K562 (cell line): ENCODE measurements around the gene MAGEB2. TPM values are rescaled to one million over a fixed set of nuclear protein-coding genes. Genes with fewer than 3 reads are reported as not detected.

Experiments
- CBX3 ChIP-seq, 2 experiments: IDR thresholded peaks; 1 replicate in 1 of 2; 2 replicates in 1 of 2; pipeline ENCODE4 v1.6.1; 2012; ENCODE audit warnings: inconsistent platforms in 2 of 2, low read length in 2 of 2, borderline replicate concordance in 1 of 2, control low read depth in 1 of 2
- CREB1 ChIP-seq, 2 experiments: sonication (generic) in 1 of 2; formaldehyde crosslinking in 1 of 2; IDR thresholded peaks; 2 replicates each; pipeline versions ENCODE4 v1.6.1 to v1.8.0; 2012 to 2022; ENCODE audit warnings: inconsistent platforms in 1 of 2, mild to moderate bottlenecking in 1 of 2, missing genetic modification reagents in 1 of 2, moderate library complexity in 1 of 2
- JUNB ChIP-seq: fragments of 450-650 bp; formaldehyde crosslinking; conservative IDR thresholded peaks from 2 replicates; pipeline ENCODE4 v1.4.0; 2020; ENCODE audit warnings: mild to moderate bottlenecking
- polyA plus RNA-seq, 8 experiments: library from polyadenylated mRNA; depleted of rRNA in 4 of 8; stranded (reverse) in 5 of 8; unstranded in 3 of 8; fragments of >200 nt; fragmentation: Nextera tagmentation in 2 of 8; fragmentation: Illumina TruSeq in 1 of 8; extraction: Ambion mirVana in 2 of 8; extraction: Trizol in 1 of 8; gene quantifications; 2 replicates each; pipeline versions ENCODE4 v1.2.1 to v1.2.3, GENCODE V29; 2011 to 2014; ENCODE audit warnings: inconsistent platforms in 1 of 8, missing spikeins in 1 of 8
- total RNA-seq, 7 experiments: library from RNA; depleted of rRNA in 6 of 7; stranded (reverse); fragments of >200 nt in 6 of 7; fragmentation: Illumina TruSeq in 2 of 7; extraction: Trizol in 2 of 7; gene quantifications; 2 replicates each; pipeline versions ENCODE4 v1.2.1 to v1.2.3, GENCODE V29; 2011 to 2021; ENCODE audit warnings: low replicate concordance in 1 of 7
- TF ChIP-seq, protein P1 (sequence below): fragments of 450-650 bp; IDR thresholded peaks from 2 replicates; pipeline ENCODE4 v1.6.1; 2016; ENCODE audit warnings: mild to moderate bottlenecking, moderate library complexity
- TF ChIP-seq, protein P2 (sequence below): IDR thresholded peaks from 2 replicates; pipeline ENCODE4 v1.6.1; 2011; ENCODE audit warnings: borderline replicate concordance, low read depth, mild to moderate bottlenecking, moderate library complexity, low read length; ENCODE audit not compliant: insufficient read depth, poor library complexity, severe bottlenecking
- TF ChIP-seq, protein P3 (sequence below): fragments of 250-450 bp; sonication (Bioruptor Pico); IDR thresholded peaks from 2 replicates; pipeline ENCODE4 v1.4.0; 2020; ENCODE audit warnings: mild to moderate bottlenecking, moderate library complexity

The MAGEB2 gene
- total and polyA plus RNA-seq, 9 of the 15 experiments (the other 6 are each of a cell fraction or from before 2014, with no cell fraction given), result 21.6 to 277 (median 88.8) TPM

DNA sequence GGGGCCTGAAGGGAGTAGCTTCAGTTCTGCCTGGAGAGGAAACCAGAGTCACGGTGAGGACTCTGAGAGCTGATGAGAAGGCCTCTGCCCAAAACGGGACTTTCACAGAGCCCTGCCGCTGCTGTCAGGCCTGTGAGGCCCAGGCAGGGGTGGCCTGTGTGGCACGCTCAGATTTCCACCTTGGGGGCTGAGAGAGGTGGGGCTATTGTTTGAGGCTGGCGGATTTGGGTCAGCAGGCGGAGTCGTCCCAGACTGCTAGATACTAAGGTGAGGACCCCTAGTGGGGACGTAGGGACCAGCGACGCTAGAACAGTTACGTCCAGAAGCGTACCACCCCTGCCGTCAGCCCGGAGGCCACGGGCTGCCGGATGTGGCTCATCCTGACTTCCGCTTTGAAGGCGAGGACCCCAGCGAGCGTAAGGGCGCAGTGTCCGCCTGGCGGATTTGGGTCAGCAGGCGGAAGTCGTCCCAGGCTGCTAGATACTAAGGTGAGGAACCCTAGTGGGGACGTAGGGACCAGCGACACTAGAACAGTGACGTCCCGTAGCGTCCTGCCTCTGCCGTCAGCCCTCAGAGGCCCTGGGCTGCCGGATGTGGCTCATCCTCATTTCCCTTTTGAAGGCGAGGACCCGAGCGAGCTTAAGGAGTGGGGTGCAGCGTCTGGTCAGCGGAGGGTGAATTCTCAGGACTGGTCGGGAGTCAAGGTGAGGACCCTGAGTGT lies 31.6 kb downstream of the MAGEB2 start, which contains the start of gene MAGEB1 (continued):
- TF ChIP-seq, protein P1, sequence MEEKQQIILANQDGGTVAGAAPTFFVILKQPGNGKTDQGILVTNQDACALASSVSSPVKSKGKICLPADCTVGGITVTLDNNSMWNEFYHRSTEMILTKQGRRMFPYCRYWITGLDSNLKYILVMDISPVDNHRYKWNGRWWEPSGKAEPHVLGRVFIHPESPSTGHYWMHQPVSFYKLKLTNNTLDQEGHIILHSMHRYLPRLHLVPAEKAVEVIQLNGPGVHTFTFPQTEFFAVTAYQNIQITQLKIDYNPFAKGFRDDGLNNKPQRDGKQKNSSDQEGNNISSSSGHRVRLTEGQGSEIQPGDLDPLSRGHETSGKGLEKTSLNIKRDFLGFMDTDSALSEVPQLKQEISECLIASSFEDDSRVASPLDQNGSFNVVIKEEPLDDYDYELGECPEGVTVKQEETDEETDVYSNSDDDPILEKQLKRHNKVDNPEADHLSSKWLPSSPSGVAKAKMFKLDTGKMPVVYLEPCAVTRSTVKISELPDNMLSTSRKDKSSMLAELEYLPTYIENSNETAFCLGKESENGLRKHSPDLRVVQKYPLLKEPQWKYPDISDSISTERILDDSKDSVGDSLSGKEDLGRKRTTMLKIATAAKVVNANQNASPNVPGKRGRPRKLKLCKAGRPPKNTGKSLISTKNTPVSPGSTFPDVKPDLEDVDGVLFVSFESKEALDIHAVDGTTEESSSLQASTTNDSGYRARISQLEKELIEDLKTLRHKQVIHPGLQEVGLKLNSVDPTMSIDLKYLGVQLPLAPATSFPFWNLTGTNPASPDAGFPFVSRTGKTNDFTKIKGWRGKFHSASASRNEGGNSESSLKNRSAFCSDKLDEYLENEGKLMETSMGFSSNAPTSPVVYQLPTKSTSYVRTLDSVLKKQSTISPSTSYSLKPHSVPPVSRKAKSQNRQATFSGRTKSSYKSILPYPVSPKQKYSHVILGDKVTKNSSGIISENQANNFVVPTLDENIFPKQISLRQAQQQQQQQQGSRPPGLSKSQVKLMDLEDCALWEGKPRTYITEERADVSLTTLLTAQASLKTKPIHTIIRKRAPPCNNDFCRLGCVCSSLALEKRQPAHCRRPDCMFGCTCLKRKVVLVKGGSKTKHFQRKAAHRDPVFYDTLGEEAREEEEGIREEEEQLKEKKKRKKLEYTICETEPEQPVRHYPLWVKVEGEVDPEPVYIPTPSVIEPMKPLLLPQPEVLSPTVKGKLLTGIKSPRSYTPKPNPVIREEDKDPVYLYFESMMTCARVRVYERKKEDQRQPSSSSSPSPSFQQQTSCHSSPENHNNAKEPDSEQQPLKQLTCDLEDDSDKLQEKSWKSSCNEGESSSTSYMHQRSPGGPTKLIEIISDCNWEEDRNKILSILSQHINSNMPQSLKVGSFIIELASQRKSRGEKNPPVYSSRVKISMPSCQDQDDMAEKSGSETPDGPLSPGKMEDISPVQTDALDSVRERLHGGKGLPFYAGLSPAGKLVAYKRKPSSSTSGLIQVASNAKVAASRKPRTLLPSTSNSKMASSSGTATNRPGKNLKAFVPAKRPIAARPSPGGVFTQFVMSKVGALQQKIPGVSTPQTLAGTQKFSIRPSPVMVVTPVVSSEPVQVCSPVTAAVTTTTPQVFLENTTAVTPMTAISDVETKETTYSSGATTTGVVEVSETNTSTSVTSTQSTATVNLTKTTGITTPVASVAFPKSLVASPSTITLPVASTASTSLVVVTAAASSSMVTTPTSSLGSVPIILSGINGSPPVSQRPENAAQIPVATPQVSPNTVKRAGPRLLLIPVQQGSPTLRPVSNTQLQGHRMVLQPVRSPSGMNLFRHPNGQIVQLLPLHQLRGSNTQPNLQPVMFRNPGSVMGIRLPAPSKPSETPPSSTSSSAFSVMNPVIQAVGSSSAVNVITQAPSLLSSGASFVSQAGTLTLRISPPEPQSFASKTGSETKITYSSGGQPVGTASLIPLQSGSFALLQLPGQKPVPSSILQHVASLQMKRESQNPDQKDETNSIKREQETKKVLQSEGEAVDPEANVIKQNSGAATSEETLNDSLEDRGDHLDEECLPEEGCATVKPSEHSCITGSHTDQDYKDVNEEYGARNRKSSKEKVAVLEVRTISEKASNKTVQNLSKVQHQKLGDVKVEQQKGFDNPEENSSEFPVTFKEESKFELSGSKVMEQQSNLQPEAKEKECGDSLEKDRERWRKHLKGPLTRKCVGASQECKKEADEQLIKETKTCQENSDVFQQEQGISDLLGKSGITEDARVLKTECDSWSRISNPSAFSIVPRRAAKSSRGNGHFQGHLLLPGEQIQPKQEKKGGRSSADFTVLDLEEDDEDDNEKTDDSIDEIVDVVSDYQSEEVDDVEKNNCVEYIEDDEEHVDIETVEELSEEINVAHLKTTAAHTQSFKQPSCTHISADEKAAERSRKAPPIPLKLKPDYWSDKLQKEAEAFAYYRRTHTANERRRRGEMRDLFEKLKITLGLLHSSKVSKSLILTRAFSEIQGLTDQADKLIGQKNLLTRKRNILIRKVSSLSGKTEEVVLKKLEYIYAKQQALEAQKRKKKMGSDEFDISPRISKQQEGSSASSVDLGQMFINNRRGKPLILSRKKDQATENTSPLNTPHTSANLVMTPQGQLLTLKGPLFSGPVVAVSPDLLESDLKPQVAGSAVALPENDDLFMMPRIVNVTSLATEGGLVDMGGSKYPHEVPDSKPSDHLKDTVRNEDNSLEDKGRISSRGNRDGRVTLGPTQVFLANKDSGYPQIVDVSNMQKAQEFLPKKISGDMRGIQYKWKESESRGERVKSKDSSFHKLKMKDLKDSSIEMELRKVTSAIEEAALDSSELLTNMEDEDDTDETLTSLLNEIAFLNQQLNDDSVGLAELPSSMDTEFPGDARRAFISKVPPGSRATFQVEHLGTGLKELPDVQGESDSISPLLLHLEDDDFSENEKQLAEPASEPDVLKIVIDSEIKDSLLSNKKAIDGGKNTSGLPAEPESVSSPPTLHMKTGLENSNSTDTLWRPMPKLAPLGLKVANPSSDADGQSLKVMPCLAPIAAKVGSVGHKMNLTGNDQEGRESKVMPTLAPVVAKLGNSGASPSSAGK, result peak; percentile 86
- TF ChIP-seq, protein P2, sequence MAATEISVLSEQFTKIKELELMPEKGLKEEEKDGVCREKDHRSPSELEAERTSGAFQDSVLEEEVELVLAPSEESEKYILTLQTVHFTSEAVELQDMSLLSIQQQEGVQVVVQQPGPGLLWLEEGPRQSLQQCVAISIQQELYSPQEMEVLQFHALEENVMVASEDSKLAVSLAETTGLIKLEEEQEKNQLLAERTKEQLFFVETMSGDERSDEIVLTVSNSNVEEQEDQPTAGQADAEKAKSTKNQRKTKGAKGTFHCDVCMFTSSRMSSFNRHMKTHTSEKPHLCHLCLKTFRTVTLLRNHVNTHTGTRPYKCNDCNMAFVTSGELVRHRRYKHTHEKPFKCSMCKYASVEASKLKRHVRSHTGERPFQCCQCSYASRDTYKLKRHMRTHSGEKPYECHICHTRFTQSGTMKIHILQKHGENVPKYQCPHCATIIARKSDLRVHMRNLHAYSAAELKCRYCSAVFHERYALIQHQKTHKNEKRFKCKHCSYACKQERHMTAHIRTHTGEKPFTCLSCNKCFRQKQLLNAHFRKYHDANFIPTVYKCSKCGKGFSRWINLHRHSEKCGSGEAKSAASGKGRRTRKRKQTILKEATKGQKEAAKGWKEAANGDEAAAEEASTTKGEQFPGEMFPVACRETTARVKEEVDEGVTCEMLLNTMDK, result peak; percentile 68
- peak; percentile 91 for TF ChIP-seq CREB1 (IDR thresholded peaks at IDR 0.05)
- peak; percentile 91 for TF ChIP-seq CREB1 (CRISPR knock-in tag; IDR thresholded peaks at IDR 0.05)
- TF ChIP-seq CBX3 (IDR thresholded peaks at IDR 0.05; ENCODE audit: borderline replicate concordance in 1 of 2, low read length in 2 of 2), result no peak; a peak in 1 of 3 replicates
- TF ChIP-seq, protein P3, sequence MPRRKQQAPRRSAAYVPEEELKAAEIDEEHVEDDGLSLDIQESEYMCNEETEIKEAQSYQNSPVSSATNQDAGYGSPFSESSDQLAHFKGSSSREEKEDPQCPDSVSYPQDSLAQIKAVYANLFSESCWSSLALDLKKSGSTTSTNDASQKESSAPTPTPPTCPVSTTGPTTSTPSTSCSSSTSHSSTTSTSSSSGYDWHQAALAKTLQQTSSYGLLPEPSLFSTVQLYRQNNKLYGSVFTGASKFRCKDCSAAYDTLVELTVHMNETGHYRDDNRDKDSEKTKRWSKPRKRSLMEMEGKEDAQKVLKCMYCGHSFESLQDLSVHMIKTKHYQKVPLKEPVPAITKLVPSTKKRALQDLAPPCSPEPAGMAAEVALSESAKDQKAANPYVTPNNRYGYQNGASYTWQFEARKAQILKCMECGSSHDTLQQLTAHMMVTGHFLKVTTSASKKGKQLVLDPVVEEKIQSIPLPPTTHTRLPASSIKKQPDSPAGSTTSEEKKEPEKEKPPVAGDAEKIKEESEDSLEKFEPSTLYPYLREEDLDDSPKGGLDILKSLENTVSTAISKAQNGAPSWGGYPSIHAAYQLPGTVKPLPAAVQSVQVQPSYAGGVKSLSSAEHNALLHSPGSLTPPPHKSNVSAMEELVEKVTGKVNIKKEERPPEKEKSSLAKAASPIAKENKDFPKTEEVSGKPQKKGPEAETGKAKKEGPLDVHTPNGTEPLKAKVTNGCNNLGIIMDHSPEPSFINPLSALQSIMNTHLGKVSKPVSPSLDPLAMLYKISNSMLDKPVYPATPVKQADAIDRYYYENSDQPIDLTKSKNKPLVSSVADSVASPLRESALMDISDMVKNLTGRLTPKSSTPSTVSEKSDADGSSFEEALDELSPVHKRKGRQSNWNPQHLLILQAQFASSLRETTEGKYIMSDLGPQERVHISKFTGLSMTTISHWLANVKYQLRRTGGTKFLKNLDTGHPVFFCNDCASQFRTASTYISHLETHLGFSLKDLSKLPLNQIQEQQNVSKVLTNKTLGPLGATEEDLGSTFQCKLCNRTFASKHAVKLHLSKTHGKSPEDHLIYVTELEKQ, result no peak
- TF ChIP-seq JUNB (CRISPR knock-in tag), result no peak
